Pons (tissue), 1 donor: Measurements from ENCODE around the gene CIDEC.

Experiments used
- DNase-seq: peaks from one replicate; pipeline ENCODE4 v3.0.0-alpha.2; 2016; ENCODE audit warnings: low spot score

Gene CIDEC

GRCh38 chr3:9843715-9844438, 36.2 kb downstream of the CIDEC start, which contains the start of gene RPUSD3:
RPUSD3 (minus strand) TSS chr3:9844008; CDS start chr3:9843990, 18 bp downstream.
- peak; percentile 97 for DNase-seq

- no peak for DNase-seq
These were observed 39.0 kb downstream of the CIDEC start for GRCh38 chr3:9841015-9841414.

- no peak for DNase-seq
These were observed 41.2 kb downstream of the CIDEC start for GRCh38 chr3:9838856-9839255.

GRCh38 chr3:9837701-9838582, 42.1 kb downstream of the CIDEC start:
- no peak for DNase-seq

- DNase-seq = no peak
These were observed 45.3 kb downstream of the CIDEC start for GRCh38 chr3:9834520-9835380.

GRCh38 chr3:9833078-9833477, 47.0 kb downstream of the CIDEC start:
- no peak for DNase-seq

GRCh38 chr3:9831253-9831652, 48.8 kb downstream of the CIDEC start:
- DNase-seq = no peak

GRCh38 chr3:9828801-9829755, 51.0 kb downstream of the CIDEC start:
- DNase-seq = no peak

GRCh38 chr3:9826815-9827573, 53.1 kb downstream of the CIDEC start:
- no peak for DNase-seq

- no peak for DNase-seq
These were observed 54.5 kb downstream of the CIDEC start for GRCh38 chr3:9825451-9826040.

GRCh38 chr3:9820946-9821345, 59.1 kb downstream of the CIDEC start:
- DNase-seq = no peak

- DNase-seq = no peak
These were observed 59.5 kb downstream of the CIDEC start for GRCh38 chr3:9820543-9820942.

- no peak for DNase-seq
These were observed 61.3 kb downstream of the CIDEC start for GRCh38 chr3:9818666-9819335.

- DNase-seq = no peak
These were observed 62.6 kb downstream of the CIDEC start for GRCh38 chr3:9817436-9817835.
